GM12892 (cell line): ENCODE measurements around the gene TBC1D25.
"Not testable (repeated sequence)": the region's sequence is repeated elsewhere in the genome, so short reads cannot be mapped to it uniquely, and the experiment has no call there.

Experiments
- DNase-seq: peaks from one replicate; pipeline ENCODE4 v3.0.0; 2011; ENCODE audit not compliant: insufficient read length
- FAIRE-seq: peaks from 2 replicates; lab custom pipeline; 2011; peaks lifted over from hg19 to GRCh38; lab: Jason Lieb, UNC
- POLR2A ChIP-seq: IDR thresholded peaks from 2 replicates; pipeline ENCODE4 v1.6.1; 2011; ENCODE audit warnings: low read depth, low read length, control low read depth
- POLR2AphosphoS5 ChIP-seq: IDR thresholded peaks from 2 replicates; pipeline ENCODE4 v1.6.1; 2011; ENCODE audit warnings: low read depth, low read length, control low read depth
- TAF1 ChIP-seq: IDR thresholded peaks from 2 replicates; pipeline ENCODE4 v1.6.1; 2011; ENCODE audit warnings: low read depth, mild to moderate bottlenecking, control low read depth, low read length, borderline replicate concordance

TBC1D25 gene

DNA sequence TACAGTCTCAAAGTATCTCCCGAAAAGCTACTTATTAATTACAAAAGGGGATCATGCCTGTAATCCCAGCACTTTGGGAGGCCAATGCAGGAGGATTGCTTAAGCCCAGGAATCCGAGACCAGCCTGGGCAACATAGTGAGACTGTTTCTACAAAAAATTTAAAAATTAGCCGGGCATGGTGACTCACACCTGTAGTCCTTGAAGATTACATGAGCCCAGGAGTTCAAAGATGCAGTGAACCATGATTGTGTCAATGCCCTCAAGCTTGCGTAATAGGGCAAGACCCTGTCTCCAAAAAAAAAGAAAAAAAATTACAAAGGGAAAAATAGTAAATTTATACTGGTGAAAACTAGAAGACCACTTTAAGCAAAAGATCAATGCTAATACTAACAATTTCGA is 34.0 kb upstream of the TBC1D25 start:
- no peak for DNase-seq
- no peak for FAIRE-seq
- TF ChIP-seq POLR2AphosphoS5 (no peak), POLR2A (no peak), TAF1 (no peak)

GRCh38 chrX:48507246-48507645 is 32.3 kb upstream of the TBC1D25 start:
- FAIRE-seq: no peak
- no peak for DNase-seq

DNA sequence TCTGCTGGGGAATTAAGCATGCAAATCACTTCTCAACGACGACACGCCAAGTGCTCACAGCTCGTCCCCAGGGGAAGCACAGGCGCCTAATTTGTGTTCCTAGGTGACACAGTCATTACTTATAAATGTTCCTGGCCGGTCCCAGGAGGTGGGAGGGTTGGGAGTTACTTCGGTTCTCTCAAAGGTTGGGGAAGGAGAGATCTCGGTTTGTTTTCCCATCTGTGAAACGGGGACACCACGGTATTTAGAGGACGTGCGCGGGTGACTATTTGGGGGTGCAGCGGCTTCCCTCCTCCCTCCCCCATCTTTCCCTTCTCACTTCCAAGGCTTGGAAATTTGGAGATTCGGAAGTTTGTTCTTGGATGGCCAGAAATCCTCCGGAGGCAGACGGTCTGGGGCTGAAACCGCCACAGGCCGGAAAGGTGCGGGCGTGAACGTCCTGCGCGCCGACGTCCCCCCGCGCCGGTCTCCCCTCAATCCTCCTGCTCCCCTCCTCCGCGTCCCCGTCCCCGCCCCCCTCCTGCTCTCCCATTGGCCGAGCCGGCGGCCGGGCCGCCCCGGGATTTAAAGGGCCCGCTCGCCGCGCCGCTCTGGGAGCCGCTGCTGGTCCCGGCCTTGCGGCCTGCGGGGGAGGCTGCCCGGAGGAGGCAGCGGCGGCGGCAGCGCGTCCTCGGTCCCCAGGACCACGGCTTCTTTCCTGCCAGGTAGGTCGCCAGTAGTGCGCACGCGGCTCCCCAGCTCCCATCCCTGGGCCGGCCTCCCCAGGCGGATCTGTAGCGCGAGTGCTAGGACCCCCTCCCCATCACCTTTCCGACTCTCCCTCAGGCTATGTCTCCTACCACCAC is 30.9 kb upstream of the TBC1D25 start, which contains the start of gene PORCN:
Gene PORCN, plus strand, starts transcription at position 593 of the 845 bp plus-strand sequence. CDS start 829 bp downstream, outside the sequence.
- FAIRE-seq (peak; percentile 84), DNase-seq (peak; percentile 93)
- TF ChIP-seq TAF1: no peak
- TF ChIP-seq POLR2A: peak; percentile 57; the same call in 1 of the 2 replicates

More at GRCh38 chrX:48507246-48507645, 32.3 kb upstream of the TBC1D25 start:
- no peak for TF ChIP-seq POLR2A
- no peak for TF ChIP-seq POLR2AphosphoS5

- no peak for TF ChIP-seq POLR2A
- no peak for TF ChIP-seq POLR2AphosphoS5
- TF ChIP-seq TAF1: no peak
- no peak for DNase-seq
- FAIRE-seq: no peak
These were observed 30.3 kb upstream of the TBC1D25 start for GRCh38 chrX:48509245-48509590.

DNA sequence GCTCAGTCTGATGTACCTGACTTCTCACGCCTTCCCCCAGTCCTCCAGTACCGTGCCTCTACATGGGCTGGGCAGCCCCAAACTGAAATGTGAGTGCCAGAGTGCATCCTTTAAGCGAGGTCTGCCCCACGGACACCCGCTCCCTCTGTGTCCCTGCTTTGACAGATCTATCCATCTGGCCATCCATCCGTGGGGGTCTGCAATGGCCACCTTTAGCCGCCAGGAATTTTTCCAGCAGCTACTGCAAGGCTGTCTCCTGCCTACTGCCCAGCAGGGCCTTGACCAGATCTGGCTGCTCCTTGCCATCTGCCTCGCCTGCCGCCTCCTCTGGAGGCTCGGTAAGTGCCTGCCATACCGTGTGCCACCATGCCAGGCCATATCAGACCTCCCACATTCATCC is 29.9 kb upstream of the TBC1D25 start:
- no peak for TF ChIP-seq TAF1
- no peak for TF ChIP-seq POLR2AphosphoS5
- TF ChIP-seq POLR2A: no peak
- FAIRE-seq: peak; percentile 54
- no peak for DNase-seq

- DNase-seq: no peak
- FAIRE-seq: no peak
These were observed 28.0 kb upstream of the TBC1D25 start for GRCh38 chrX:48511560-48511959.

DNA sequence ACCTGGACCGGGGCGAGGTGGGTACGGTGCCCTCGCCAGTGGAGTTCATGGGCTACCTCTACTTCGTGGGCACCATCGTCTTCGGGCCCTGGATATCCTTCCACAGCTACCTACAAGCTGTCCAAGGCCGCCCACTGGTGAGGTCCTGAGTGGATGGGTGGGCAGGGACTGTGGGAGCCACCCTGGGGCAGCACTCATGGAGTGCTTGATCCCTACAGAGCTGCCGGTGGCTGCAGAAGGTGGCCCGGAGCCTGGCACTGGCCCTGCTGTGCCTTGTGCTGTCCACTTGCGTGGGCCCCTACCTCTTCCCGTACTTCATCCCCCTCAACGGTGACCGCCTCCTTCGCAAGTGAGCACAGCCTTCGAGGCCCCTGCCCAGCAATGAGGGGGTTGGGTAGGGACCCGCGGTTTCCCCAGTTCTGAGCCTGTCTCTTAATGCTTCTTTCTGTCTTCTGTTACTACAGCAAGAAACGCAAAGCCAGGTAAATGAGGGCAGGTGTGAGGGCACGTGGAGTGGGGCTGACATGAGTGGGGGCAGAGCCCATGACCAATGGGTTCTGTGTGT is 27.1 kb upstream of the TBC1D25 start:
- no peak for FAIRE-seq
- TF ChIP-seq POLR2A (no peak), TAF1 (no peak), POLR2AphosphoS5 (no peak)
- no peak for DNase-seq

More at GRCh38 chrX:48511560-48511959, 28.0 kb upstream of the TBC1D25 start:
- TF ChIP-seq POLR2A: no peak
- no peak for TF ChIP-seq TAF1
- TF ChIP-seq POLR2AphosphoS5: no peak

GRCh38 chrX:48513670-48514069 is 25.8 kb upstream of the TBC1D25 start:
- no peak for TF ChIP-seq TAF1
- TF ChIP-seq POLR2AphosphoS5: no peak
- no peak for TF ChIP-seq POLR2A

GRCh38 chrX:48514126-48514806 is 25.2 kb upstream of the TBC1D25 start:
- FAIRE-seq: no peak
- no peak for DNase-seq
- TF ChIP-seq POLR2A (no peak), POLR2AphosphoS5 (no peak), TAF1 (no peak)

More at GRCh38 chrX:48513670-48514069, 25.8 kb upstream of the TBC1D25 start:
- no peak for DNase-seq
- no peak for FAIRE-seq

DNA sequence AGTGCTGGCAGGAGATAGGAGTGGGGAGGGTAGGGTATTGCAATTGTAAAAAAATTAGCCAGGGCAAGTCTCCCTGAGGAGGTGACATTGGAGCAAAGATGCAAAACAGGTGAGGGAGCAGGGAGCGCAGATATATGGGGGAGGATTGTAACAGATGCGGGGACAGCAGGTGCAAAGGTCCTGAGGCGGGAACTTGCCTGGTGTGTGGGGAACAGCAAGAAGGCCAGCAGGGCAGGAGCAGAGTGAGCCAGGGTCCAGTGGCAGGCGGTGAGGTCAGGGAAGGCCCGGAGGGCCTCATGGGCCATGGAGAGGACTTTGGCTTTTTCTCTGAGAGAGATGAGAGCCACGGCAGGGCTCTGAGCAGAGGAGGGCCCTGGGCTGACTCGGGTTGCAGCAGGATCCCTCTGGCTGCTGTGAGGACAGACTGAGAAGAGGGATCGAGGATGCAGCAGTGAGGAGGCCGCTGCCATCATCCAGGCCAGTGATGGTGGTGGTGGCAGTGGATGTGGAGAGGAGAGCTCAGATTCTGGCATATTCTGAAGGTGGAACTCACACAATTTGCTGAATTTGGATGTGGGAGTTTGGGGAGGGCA is 24.6 kb upstream of the TBC1D25 start:
- TF ChIP-seq POLR2AphosphoS5 (no peak), POLR2A (no peak), TAF1 (no peak)
- DNase-seq (no peak), FAIRE-seq (no peak)

DNA sequence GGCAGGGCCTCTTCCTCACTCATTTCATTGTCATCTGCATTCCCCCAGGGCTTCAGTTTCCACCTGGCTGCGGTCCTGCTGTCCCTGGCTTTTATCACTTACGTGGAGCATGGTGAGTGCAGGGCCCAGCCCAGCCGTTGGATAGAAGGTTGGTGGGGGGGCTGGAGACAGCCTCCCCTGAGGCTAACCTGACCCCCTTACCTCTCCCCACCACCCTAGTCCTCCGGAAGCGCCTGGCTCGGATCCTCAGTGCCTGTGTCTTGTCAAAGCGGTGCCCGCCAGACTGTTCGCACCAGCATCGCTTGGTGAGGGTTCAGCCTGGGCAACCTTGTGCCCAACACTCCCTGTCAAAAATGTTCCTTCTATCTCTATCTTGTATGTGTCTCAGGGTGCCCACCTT is 23.7 kb upstream of the TBC1D25 start:
- no peak for DNase-seq
- TF ChIP-seq POLR2A: no peak

GRCh38 chrX:48516285-48516684 is 23.2 kb upstream of the TBC1D25 start:
- FAIRE-seq (no peak), DNase-seq (no peak)
- TF ChIP-seq POLR2A: no peak
- TF ChIP-seq TAF1: no peak
- TF ChIP-seq POLR2AphosphoS5: no peak

More for the DNA sequence above, 23.7 kb upstream of the TBC1D25 start:
- FAIRE-seq: no peak

DNA sequence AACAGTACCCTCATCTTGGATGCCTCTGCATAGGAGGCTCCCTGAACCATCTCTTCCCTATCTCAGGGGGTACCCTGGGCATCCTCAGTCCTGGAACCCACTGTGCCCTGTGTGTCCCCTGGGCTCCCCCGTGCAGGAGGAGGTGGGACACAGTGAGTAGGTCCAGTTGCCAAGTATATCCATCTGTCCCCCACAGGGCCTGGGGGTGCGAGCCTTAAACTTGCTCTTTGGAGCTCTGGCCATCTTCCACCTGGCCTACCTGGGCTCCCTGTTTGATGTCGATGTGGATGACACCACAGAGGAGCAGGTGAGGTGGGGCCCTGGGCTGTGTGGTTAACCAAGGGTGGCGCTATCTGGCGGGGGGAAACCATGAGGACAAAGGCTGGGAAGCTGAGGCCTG is 22.5 kb upstream of the TBC1D25 start:
- FAIRE-seq (no peak), DNase-seq (no peak)
- TF ChIP-seq POLR2AphosphoS5 (no peak), POLR2A (no peak), TAF1 (no peak)

DNA sequence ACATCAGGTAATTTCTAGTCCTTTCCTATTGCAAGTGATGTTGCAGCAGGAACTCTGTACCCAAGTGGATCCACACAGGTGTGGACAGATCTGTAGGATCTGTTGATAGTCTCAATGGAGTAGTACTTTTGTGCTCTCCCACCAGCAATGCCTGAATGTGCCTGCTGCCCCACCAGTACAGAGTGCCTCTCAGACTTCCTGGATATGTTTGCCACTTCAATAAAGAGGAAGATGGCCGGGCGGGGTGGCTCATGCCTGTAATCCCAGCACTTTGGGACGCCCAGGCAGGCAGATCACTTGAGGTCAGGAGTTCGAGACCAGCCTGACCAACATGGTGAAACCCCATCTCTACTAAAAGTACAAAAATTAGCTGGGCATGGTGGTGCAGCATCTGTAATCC is 20.0 kb upstream of the TBC1D25 start:
- FAIRE-seq, DNase-seq: not testable (repeated sequence)
